Mesenchymal stem cell (in vitro differentiated cells and primary cell): ENCODE results near the gene MCEE. TPM values are rescaled to one million over a fixed set of nuclear protein-coding genes. Genes with fewer than 3 reads are reported as not detected.
"Not testable (repeated sequence)": the region's sequence is repeated elsewhere in the genome, so short reads cannot be mapped to it uniquely, and the experiment has no call there.

Experiments
- DNase-seq: peaks from one replicate; pipeline ENCODE4 v3.0.0-alpha.2; 2013
- H2AFZ ChIP-seq: one replicate; pipeline ENCODE4 v1.6.1; 2013; ENCODE audit warnings: low read depth, mild to moderate bottlenecking, control low read depth, inconsistent platforms, low read length, moderate library complexity
- H2AK5ac ChIP-seq: 2 replicates; pipeline ENCODE4 v1.6.1; 2013; ENCODE audit warnings: low read length, moderate library complexity, mild to moderate bottlenecking, inconsistent platforms; ENCODE audit not compliant: severe bottlenecking
- H2BK120ac ChIP-seq: one replicate; pipeline ENCODE4 v1.6.1; 2013; ENCODE audit warnings: low read depth, mild to moderate bottlenecking, inconsistent platforms, low read length, moderate library complexity
- H2BK12ac ChIP-seq, 2 experiments: one replicate each; pipeline ENCODE4 v1.6.1; 2013; ENCODE audit warnings: inconsistent platforms in 2 of 2, low read length in 2 of 2, mild to moderate bottlenecking in 2 of 2, moderate library complexity in 2 of 2, control low read depth in 1 of 2
- H2BK15ac ChIP-seq: one replicate; pipeline ENCODE4 v1.6.1; 2013; ENCODE audit warnings: mild to moderate bottlenecking, low read depth, inconsistent platforms; ENCODE audit not compliant: poor library complexity, severe bottlenecking
- H2BK5ac ChIP-seq: 2 replicates; pipeline ENCODE4 v1.6.1; 2013; ENCODE audit warnings: low read depth, mild to moderate bottlenecking, low read length, control low read depth, inconsistent platforms; ENCODE audit not compliant: poor library complexity, severe bottlenecking
- H3K14ac ChIP-seq, 2 experiments: one replicate each; pipeline ENCODE4 v1.6.1; 2013; ENCODE audit warnings: inconsistent platforms in 2 of 2, low read length in 2 of 2, control low read depth in 1 of 2, mild to moderate bottlenecking in 1 of 2, moderate library complexity in 1 of 2
- H3K18ac ChIP-seq, 2 experiments: one replicate each; pipeline ENCODE4 v1.6.1; 2013; ENCODE audit warnings: inconsistent platforms in 2 of 2, low read length in 2 of 2, control low read depth in 1 of 2, low read depth in 1 of 2, mild to moderate bottlenecking in 1 of 2
- H3K23ac ChIP-seq, 2 experiments: one replicate each; pipeline ENCODE4 v1.6.1; 2013; ENCODE audit warnings: inconsistent platforms in 2 of 2, low read length in 2 of 2, mild to moderate bottlenecking in 2 of 2, moderate library complexity in 2 of 2, control low read depth in 1 of 2
- H3K27ac ChIP-seq: 2 replicates; pipeline ENCODE4 v1.5.1; 2013; ENCODE audit warnings: mild to moderate bottlenecking, moderate library complexity, low read length, control low read depth, inconsistent platforms; ENCODE audit not compliant: poor library complexity, severe bottlenecking
- H3K27me3 ChIP-seq, 2 experiments: 2 replicates each; pipeline versions ENCODE4 v1.6.1 to v1.7.0; 2013; ENCODE audit warnings: low read length in 2 of 2, mild to moderate bottlenecking in 2 of 2, moderate library complexity in 2 of 2, control low read depth in 1 of 2, inconsistent platforms in 1 of 2; ENCODE audit not compliant: control insufficient read depth in 1 of 2, insufficient read depth in 1 of 2
- H3K36me3 ChIP-seq, 2 experiments: 2 replicates each; pipeline versions ENCODE4 v1.6.1 to v1.7.0; 2013; ENCODE audit warnings: low read length in 2 of 2, control low read depth in 1 of 2, inconsistent platforms in 1 of 2, low read depth in 1 of 2, mild to moderate bottlenecking in 1 of 2; ENCODE audit not compliant: insufficient read depth in 2 of 2, control insufficient read depth in 1 of 2
- H3K4ac ChIP-seq, 2 experiments: one replicate each; pipeline ENCODE4 v1.6.1; 2013; ENCODE audit warnings: inconsistent platforms in 2 of 2, low read length in 2 of 2, mild to moderate bottlenecking in 2 of 2, moderate library complexity in 2 of 2, control low read depth in 1 of 2, low read depth in 1 of 2
- H3K4me1 ChIP-seq: 2 replicates; pipeline ENCODE4 v1.6.1; 2013; ENCODE audit warnings: low read depth, low read length, control low read depth; ENCODE audit not compliant: control insufficient read depth, insufficient read depth
- H3K4me2 ChIP-seq: 2 replicates; pipeline ENCODE4 v1.6.1; 2013; ENCODE audit warnings: low read length, mild to moderate bottlenecking, inconsistent platforms; ENCODE audit not compliant: poor library complexity, severe bottlenecking
- H3K4me3 ChIP-seq, 2 experiments: 2 replicates each; pipeline versions ENCODE4 v1.5.1 to v1.7.0; 2013; ENCODE audit warnings: low read length in 2 of 2, mild to moderate bottlenecking in 2 of 2, control low read depth in 1 of 2, low read depth in 1 of 2; ENCODE audit not compliant: insufficient read depth in 1 of 2
- H3K79me1 ChIP-seq: replicated peaks from 2 replicates; pipeline ENCODE4 v1.6.1; 2013; ENCODE audit warnings: mild to moderate bottlenecking, control low read depth, low read length, inconsistent platforms; ENCODE audit not compliant: poor library complexity, severe bottlenecking
- H3K9ac ChIP-seq: 2 replicates; pipeline ENCODE4 v1.7.0; 2013; ENCODE audit warnings: mild to moderate bottlenecking, low read length, moderate library complexity
- H3K9me3 ChIP-seq: 2 replicates; pipeline ENCODE4 v1.7.0; 2013; ENCODE audit warnings: mild to moderate bottlenecking, low read length; ENCODE audit not compliant: control insufficient read depth
- H4K8ac ChIP-seq: one replicate; pipeline ENCODE4 v1.6.1; 2013; ENCODE audit warnings: inconsistent platforms, mild to moderate bottlenecking, low read length, moderate library complexity
- H4K91ac ChIP-seq: one replicate; pipeline ENCODE4 v1.6.1; 2013; ENCODE audit warnings: mild to moderate bottlenecking, low read length, inconsistent platforms
- WGBS: methylation state at CpG from one replicate; pipeline ENCODE4 v1.1.7; 2013; ENCODE audit warnings: mixed read lengths; 5-methylcytosine and 5-hydroxymethylcytosine counted together
- polyA plus RNA-seq, 2 experiments: library from polyadenylated mRNA; stranded (reverse); fragments of 200-250 nt; gene quantifications; one replicate each; pipeline ENCODE4 v1.2.3, GENCODE V29; 2013

Gene MCEE
- 23.3 TPM for polyA plus RNA-seq (2013, experiment 1 of 2)
- 21.9 TPM for polyA plus RNA-seq (2013, experiment 2 of 2)

DNA sequence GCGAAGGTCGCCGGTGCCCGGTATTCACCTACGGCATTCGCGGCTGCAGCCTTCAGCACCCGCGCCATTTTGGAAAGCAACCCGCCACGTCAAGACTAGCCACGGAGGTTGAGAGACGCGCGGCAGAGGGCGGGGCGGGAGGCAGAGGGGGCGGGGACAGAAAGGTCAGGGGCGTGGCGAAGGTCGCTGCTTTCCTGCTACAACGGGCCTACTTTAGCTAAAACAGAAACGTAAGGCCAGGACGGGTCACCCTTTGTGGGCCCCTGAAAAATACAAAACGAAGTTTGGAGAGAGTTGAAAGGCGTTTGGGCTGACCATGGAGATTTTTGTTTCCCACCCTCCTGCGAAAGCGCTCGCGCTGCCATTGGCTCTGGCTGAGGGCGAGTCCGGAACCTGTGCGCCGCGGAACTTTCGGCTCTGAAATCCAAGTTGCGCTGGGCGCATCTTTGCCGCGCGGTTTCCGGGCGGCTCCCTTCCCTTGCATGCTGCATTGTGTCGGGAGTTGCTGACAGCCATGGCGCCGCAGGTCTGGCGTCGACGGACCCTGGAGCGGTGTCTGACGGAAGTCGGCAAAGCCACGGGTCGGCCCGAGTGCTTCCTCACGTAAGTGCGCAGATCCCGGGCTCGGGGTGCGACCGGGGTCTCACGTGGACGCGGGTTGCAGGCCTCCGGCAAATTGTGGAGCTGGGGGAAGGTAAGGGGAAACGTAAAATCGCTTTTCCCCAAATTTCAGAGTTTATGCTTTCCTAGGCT, at the start of gene MCEE, which contains the start of gene MPHOSPH10:
Gene MCEE, minus strand, starts transcription at position 78 of the 753 bp plus-strand sequence. Its CDS starts 10 bp downstream, at position 68.
Gene MPHOSPH10, plus strand, starts transcription at position 483 of the 753 bp plus-strand sequence. Its CDS starts 32 bp downstream, at position 515.
- H4K91ac ChIP-seq: peak within 1 kb of the TSS; percentile 84
- peaks cover 6% of the 10 kb centered on the region for H3K4me1 ChIP-seq
- H3K79me1 ChIP-seq: peaks cover 4% of the 10 kb centered on the region
- H4K8ac ChIP-seq: peak within 1 kb of the TSS; percentile 85
- peak within 1 kb of the TSS; percentile 46 to 99 for H3K4ac ChIP-seq
- peak within 1 kb of the TSS; percentile 87 for H3K27ac ChIP-seq
- H3K4me2 ChIP-seq: peak within 1 kb of the TSS; percentile 90
- peak; percentile 93 for DNase-seq
- H3K14ac ChIP-seq: peak within 1 kb of the TSS in 1 of 2 experiments; percentile 96
- H2BK12ac ChIP-seq: peak within 1 kb of the TSS in 1 of 2 experiments; percentile 12
- H3K23ac ChIP-seq: peak within 1 kb of the TSS in 1 of 2 experiments; percentile 61
- H3K9ac ChIP-seq: peak within 1 kb of the TSS; percentile 97
- WGBS: 0% methylated on average over 47 of the region's 67 CpGs
- H2AK5ac ChIP-seq: peak within 1 kb of the TSS; percentile 64
- peak within 1 kb of the TSS; percentile 21 for H2BK120ac ChIP-seq
- H3K36me3 ChIP-seq: peaks cover 9 to 26% of the 10 kb centered on the region in 2 experiments
- peak within 1 kb of the TSS; percentile 48 for H2BK5ac ChIP-seq
- H3K27me3 ChIP-seq: no peaks in the 10 kb centered on the region
- no peaks in the 10 kb centered on the region for H3K9me3 ChIP-seq
- H3K18ac ChIP-seq: peak within 1 kb of the TSS; percentile 79 to 98
- peak within 1 kb of the TSS; percentile 26 for H2BK15ac ChIP-seq
- H2AFZ ChIP-seq: peak within 1 kb of the TSS; percentile 94
- H3K4me3 ChIP-seq: peak within 1 kb of the TSS; percentile 90 to 99

DNA sequence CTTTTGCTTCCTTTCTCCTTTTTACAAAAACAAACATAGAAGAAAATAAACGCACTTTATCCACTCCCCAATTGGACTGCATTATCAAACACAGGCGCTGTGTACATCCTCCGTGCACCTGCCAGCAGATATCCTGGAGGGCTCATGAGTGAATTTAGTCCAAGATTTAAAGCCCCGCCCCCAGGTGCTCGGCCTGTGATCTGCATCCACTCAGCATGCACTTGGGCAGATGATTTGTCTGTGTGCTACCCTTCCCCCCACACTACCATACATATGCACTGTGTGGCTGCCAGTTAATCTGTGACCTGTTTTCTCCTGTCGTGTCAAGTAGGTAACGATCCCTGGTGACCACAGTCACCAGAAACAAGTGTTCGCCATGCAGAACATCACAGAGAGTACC, 48.8 kb upstream of the MCEE start:
- peaks cover 41 to 42% of the 10 kb centered on the region in 2 experiments for H3K27me3 ChIP-seq
- H2AK5ac ChIP-seq, DNase-seq, H3K4ac ChIP-seq, H3K9ac ChIP-seq, H3K4me2 ChIP-seq, H4K8ac ChIP-seq, H2BK12ac ChIP-seq, H2BK5ac ChIP-seq, H3K9me3 ChIP-seq, H2BK120ac ChIP-seq, H3K4me1 ChIP-seq, H3K18ac ChIP-seq, H3K4me3 ChIP-seq, H3K27ac ChIP-seq, H2AFZ ChIP-seq, H4K91ac ChIP-seq, H3K79me1 ChIP-seq, H3K23ac ChIP-seq, H3K36me3 ChIP-seq, H3K14ac ChIP-seq, H2BK15ac ChIP-seq: not testable (repeated sequence)
- 75% methylated on average over 8 of the region's 8 CpGs for whole genome bisulfite sequencing

DNA sequence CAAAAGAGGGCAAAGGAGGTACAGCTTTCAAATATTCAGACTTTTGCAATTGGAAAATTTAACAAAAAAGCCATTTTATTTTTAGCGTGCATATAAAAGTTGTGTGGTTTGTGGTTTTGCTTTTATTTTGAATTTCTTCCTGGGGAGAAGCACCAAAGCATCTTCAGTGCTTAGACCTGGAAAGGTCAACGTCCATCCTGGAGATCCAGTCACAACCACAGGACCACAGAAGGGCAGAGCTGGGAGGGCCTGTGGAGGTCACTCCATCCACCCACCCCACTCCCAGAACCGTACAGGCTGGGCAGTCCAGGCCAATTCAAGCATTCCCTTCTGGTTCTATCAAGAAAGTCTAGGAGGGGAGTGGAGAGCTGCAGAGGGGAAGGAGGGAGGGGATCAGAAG, 44.2 kb upstream of the MCEE start:
- Histone ChIP-seq H3K14ac (no peak overlapping the region), H3K4ac (no peak overlapping the region), H3K9me3 (no peaks in the 10 kb centered on the region), H2BK120ac (no peak overlapping the region), H2AK5ac (no peak overlapping the region), H3K18ac (no peak overlapping the region), H2BK15ac (no peak overlapping the region), H3K4me2 (no peak overlapping the region), H3K36me3 (no peaks in the 10 kb centered on the region), H4K8ac (no peak overlapping the region), H3K27me3 (peaks cover 43 to 48% of the 10 kb centered on the region in 2 experiments), H2AFZ (no peak overlapping the region), H3K27ac (no peak overlapping the region), H3K4me3 (no peak overlapping the region), H2BK12ac (no peak overlapping the region), H3K4me1 (no peaks in the 10 kb centered on the region), H3K23ac (no peak overlapping the region), H2BK5ac (no peak overlapping the region), H3K9ac (no peak overlapping the region), H4K91ac (no peak overlapping the region), H3K79me1 (no peaks in the 10 kb centered on the region)
- no peak for DNase-seq
- 76% methylated on average over 3 of the region's 3 CpGs for WGBS

DNA sequence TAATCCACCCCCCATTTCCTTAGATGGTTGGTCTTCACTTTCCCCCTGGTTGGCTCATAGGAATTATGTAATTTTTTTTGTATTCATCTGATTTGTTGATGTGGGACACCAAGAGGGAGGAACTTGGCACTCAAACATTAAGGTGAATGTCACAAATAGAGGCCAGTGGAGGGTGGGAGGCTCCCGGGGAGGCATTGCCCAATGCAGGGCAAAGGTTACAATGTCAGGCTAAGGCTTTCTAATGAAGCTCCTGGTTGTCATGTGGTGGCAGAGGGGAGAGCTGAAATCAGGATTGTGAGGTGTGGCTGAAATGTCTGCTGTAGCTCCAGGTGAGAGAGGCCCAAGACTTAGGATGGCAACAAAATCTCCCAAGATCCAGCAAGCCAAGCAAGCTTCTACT, 43.1 kb upstream of the MCEE start:
- Histone ChIP-seq H3K9me3 (no peaks in the 10 kb centered on the region), H3K4me3 (no peak overlapping the region), H3K23ac (no peak overlapping the region), H2BK15ac (no peak overlapping the region), H2BK5ac (no peak overlapping the region), H3K27me3 (peaks cover 39 to 46% of the 10 kb centered on the region in 2 experiments), H3K27ac (no peak overlapping the region), H2BK12ac (no peak overlapping the region), H2AFZ (no peak overlapping the region), H2AK5ac (no peak overlapping the region), H3K36me3 (no peaks in the 10 kb centered on the region), H3K4me2 (no peak overlapping the region), H3K14ac (no peak overlapping the region), H3K4ac (no peak overlapping the region), H3K4me1 (no peaks in the 10 kb centered on the region), H4K91ac (no peak overlapping the region), H3K9ac (no peak overlapping the region), H2BK120ac (no peak overlapping the region), H3K18ac (no peak overlapping the region), H4K8ac (no peak overlapping the region), H3K79me1 (no peaks in the 10 kb centered on the region)
- no peak for DNase-seq
- 92% methylated on average over 1 of the region's 1 CpG for WGBS
